ENCODE measurements around the gene VGLL4. TPM values are rescaled to one million over a fixed set of nuclear protein-coding genes. Genes with fewer than 3 reads are reported as not detected.
A peak's percentile ranks its signal among the peaks of the same experiment; 100 is the strongest.
"Not testable (repeated sequence)": the region's sequence is repeated elsewhere in the genome, so short reads cannot be mapped to it uniquely, and the experiment has no call there.

VGLL4 gene
- total RNA-seq, 4 donors from 2014 or later: 66.8 to 86.5 (median 75.9) TPM

- Histone ChIP-seq H3K36me3 (no peaks in the 10 kb centered on the region), H3K9me3 (no peaks in the 10 kb centered on the region), H3K27me3 (no peaks in the 10 kb centered on the region), H3K4me3 (no peak overlapping the region), H3K27ac (peak overlapping the region; percentile 63), H3K4me1 (peaks cover 38% of the 10 kb centered on the region)
- no peak for TF ChIP-seq EP300 (IDR thresholded peaks at IDR 0.05)
- DNase-seq (ENCODE audit: low spot score in 2 of 2): no peak
- 83% methylated on average over 3 of the region's 3 CpGs for WGBS
Observed at GRCh38 chr3:11513817-11514135, 129.9 kb downstream of the VGLL4 start.

GRCh38 chr3:11513125-11513816, 130.4 kb downstream of the VGLL4 start:
- H3K27me3 ChIP-seq; H3K4me3 ChIP-seq; H3K36me3 ChIP-seq; H3K9me3 ChIP-seq; DNase-seq (ENCODE audit: low spot score in 2 of 2): not testable (repeated sequence)
- peaks cover 43% of the 10 kb centered on the region for H3K4me1 ChIP-seq
- peak overlapping the region; percentile 63 for H3K27ac ChIP-seq
- WGBS: 83% methylated on average over 5 of the region's 27 CpGs

- DNase-seq (ENCODE audit: low spot score in 2 of 2); H3K36me3 ChIP-seq; H3K9me3 ChIP-seq; H3K4me3 ChIP-seq; H3K27ac ChIP-seq; H3K27me3 ChIP-seq: not testable (repeated sequence)
- WGBS: no CpG with 5 or more reads among the region's 20 CpGs
- peaks cover 50% of the 10 kb centered on the region for H3K4me1 ChIP-seq
Observed at GRCh38 chr3:11511606-11512005, 132.1 kb downstream of the VGLL4 start.

- Histone ChIP-seq H3K9me3 (no peaks in the 10 kb centered on the region), H3K27me3 (no peaks in the 10 kb centered on the region), H3K27ac (no peak overlapping the region), H3K4me1 (peaks cover 50% of the 10 kb centered on the region), H3K4me3 (no peak overlapping the region), H3K36me3 (no peaks in the 10 kb centered on the region)
- WGBS: 72% methylated on average over 5 of the region's 5 CpGs
- TF ChIP-seq EP300 (IDR thresholded peaks at IDR 0.05) (no peak), POLR2AphosphoS5 (IDR thresholded peaks at IDR 0.05) (no peak), POLR2A (IDR thresholded peaks at IDR 0.05) (no peak), CTCF (IDR thresholded peaks at IDR 0.05) (no peak)
- no peak for DNase-seq (ENCODE audit: low spot score in 2 of 2)
Observed at GRCh38 chr3:11510356-11510755, 133.4 kb downstream of the VGLL4 start.

GRCh38 chr3:11510001-11510340, 133.7 kb downstream of the VGLL4 start:
- Histone ChIP-seq H3K27me3 (no peaks in the 10 kb centered on the region), H3K9me3 (no peaks in the 10 kb centered on the region), H3K36me3 (no peaks in the 10 kb centered on the region), H3K4me1 (peaks cover 49% of the 10 kb centered on the region), H3K27ac (no peak overlapping the region), H3K4me3 (no peak overlapping the region)
- TF ChIP-seq CTCF (IDR thresholded peaks at IDR 0.05): no peak
- no peak for TF ChIP-seq POLR2A (IDR thresholded peaks at IDR 0.05)
- 48% methylated on average over 5 of the region's 5 CpGs for WGBS
- no peak for DNase-seq (ENCODE audit: low spot score in 2 of 2)

GRCh38 chr3:11509173-11510000, 134.3 kb downstream of the VGLL4 start:
- H3K36me3 ChIP-seq: no peaks in the 10 kb centered on the region
- TF ChIP-seq EP300 (IDR thresholded peaks at IDR 0.05) (no peak), POLR2AphosphoS5 (IDR thresholded peaks at IDR 0.05) (no peak)
- H3K9me3 ChIP-seq: no peaks in the 10 kb centered on the region
- H3K27ac ChIP-seq: peak overlapping the region; percentile 55
- H3K4me1 ChIP-seq: peaks cover 46% of the 10 kb centered on the region
- WGBS: 20% methylated on average over 9 of the region's 9 CpGs
- peak in 1 of 2 donors; percentile 84 for DNase-seq (ENCODE audit: low spot score in 2 of 2)
- no peak overlapping the region for H3K4me3 ChIP-seq
- H3K27me3 ChIP-seq: no peaks in the 10 kb centered on the region

GRCh38 chr3:11508346-11509172, 135.2 kb downstream of the VGLL4 start:
- no peak for DNase-seq (ENCODE audit: low spot score in 2 of 2)
- Histone ChIP-seq H3K4me3 (no peak overlapping the region), H3K4me1 (peaks cover 40% of the 10 kb centered on the region), H3K9me3 (no peaks in the 10 kb centered on the region), H3K36me3 (no peaks in the 10 kb centered on the region), H3K27me3 (no peaks in the 10 kb centered on the region), H3K27ac (peak overlapping the region; percentile 55)
- 65% methylated on average over 5 of the region's 5 CpGs for WGBS
- TF ChIP-seq POLR2A (IDR thresholded peaks at IDR 0.05): no peak
- no peak for TF ChIP-seq CTCF (IDR thresholded peaks at IDR 0.05)
- TF ChIP-seq POLR2AphosphoS5 (IDR thresholded peaks at IDR 0.05): no peak
- TF ChIP-seq EP300 (IDR thresholded peaks at IDR 0.05): no peak
